ENCODE measurements around the gene KLHL21. TPM values are rescaled to one million over a fixed set of nuclear protein-coding genes. Genes with fewer than 3 reads are reported as not detected.

KLHL21 gene
- total and polyA plus RNA-seq, 2 of the 4 experiments (the other 2 are of a cell fraction): 12.0 to 36.7 TPM

DNA sequence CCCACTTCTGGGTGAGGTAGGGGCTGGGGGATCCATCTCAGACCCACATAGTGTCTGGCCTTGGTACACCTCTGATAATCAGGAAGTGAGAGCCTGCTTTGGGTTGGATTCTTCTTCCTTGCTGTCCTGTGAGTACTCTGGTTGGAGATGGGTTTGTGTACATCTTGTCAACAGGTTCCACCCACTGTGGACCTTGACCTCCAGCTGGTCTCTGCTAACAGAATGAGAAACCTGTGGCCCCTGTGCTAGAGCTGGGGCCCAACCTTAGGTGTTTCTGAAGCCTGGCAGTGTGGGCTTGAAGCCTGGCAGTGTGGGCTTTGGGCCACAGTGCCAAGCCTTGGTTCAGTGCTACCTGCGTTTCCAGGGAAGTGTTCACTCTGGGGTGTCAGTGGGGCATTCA is 20.3 kb downstream of the KLHL21 start:
- Histone ChIP-seq H2AFZ (replicated peaks; ENCODE audit: low read length, poor library complexity) (no peak overlapping the region), H2AK9ac (replicated peaks; ENCODE audit: low read depth, low read length, poor library complexity) (no peak overlapping the region), H3K23ac (ENCODE audit: low read depth, low read length) (no peak overlapping the region), H2BK15ac (ENCODE audit: low read depth, low read length) (no peak overlapping the region), H3K27me3 (ENCODE audit: control insufficient read depth, insufficient read depth, low read length) (no peaks in the 10 kb centered on the region), H3K4ac (ENCODE audit: low read depth, low read length) (no peak overlapping the region), H3K27ac (ENCODE audit: insufficient read depth, low read length) (no peak overlapping the region), H3K56ac (ENCODE audit: extremely low read depth, insufficient read depth, low read length) (no peak overlapping the region), H2AK5ac (ENCODE audit: low read depth, low read length) (no peak overlapping the region), H3K36me3 (ENCODE audit: control insufficient read depth, insufficient read depth, low read length) (peaks cover 5% of the 10 kb centered on the region; the same call in 1 of the 2 replicates), H3K4me3 (ENCODE audit: insufficient read depth, low read depth, low read length) (no peak overlapping the region), H2BK20ac (ENCODE audit: low read depth, low read length) (no peak overlapping the region), H2BK120ac (ENCODE audit: low read depth, low read length) (no peak overlapping the region), H3K18ac (ENCODE audit: low read depth, low read length) (no peak overlapping the region), H3K79me1 (ENCODE audit: low read depth in 1 of 2, low read length in 2 of 2) (peaks cover 15 to 43% of the 10 kb centered on the region in 2 experiments), H4K20me1 (ENCODE audit: insufficient read depth, low read length) (peaks cover 18% of the 10 kb centered on the region), H4K91ac (ENCODE audit: insufficient read depth, low read depth, low read length) (no peak overlapping the region), H2BK5ac (ENCODE audit: low read depth, low read length, poor library complexity, severe bottlenecking) (no peak overlapping the region), H3K9me3 (ENCODE audit: control insufficient read depth, insufficient read depth, low read length) (no peaks in the 10 kb centered on the region), H3K14ac (replicated peaks; ENCODE audit: low read depth, low read length) (no peak overlapping the region), H4K5ac (ENCODE audit: low read depth, low read length) (no peak overlapping the region), H3K4me1 (ENCODE audit: control insufficient read depth, insufficient read depth, low read length) (peaks cover 11% of the 10 kb centered on the region), H3K9ac (ENCODE audit: low read depth, low read length) (no peak overlapping the region), H3K4me2 (ENCODE audit: low read depth, low read length) (no peak overlapping the region), H4K8ac (ENCODE audit: low read depth in 2 of 2, low read length in 2 of 2) (no peak overlapping the region), H3K9me1 (ENCODE audit: insufficient read depth, low read length) (peaks cover 17% of the 10 kb centered on the region)
- BruUV-seq (replicated peaks): TSS peak; percentile 15
- POLR2A ChIA-PET (ENCODE audit: unreplicated experiment): no interaction called here
- in situ Hi-C loops (cut with MboI; ENCODE audit: low sequenced_read_pairs): no loop called here
- CTCF ChIA-PET: no interaction called here
- intact Hi-C loops (cut with micrococcal nuclease): no loop called here
- no peak for DNase-seq
- ATAC-seq (ENCODE audit: low read depth): no peak
- dilution Hi-C loops (cut with HindIII; ENCODE audit: low sequenced_read_pairs, unreplicated experiment): no loop called here
- no peak for TF ChIP-seq RFX5 (IDR thresholded peaks at IDR 0.05; ENCODE audit: low read depth, low read length)
- no peak for TF ChIP-seq SMC3 (IDR thresholded peaks at IDR 0.05; ENCODE audit: low read depth, low read length)
- no peak for TF ChIP-seq BHLHE40 (IDR thresholded peaks at IDR 0.05; ENCODE audit: low read depth, low read length)
- TF ChIP-seq MXI1 (IDR thresholded peaks at IDR 0.05; ENCODE audit: borderline replicate concordance, low read depth, low read length): no peak
- no peak for TF ChIP-seq CHD1 (IDR thresholded peaks at IDR 0.05; ENCODE audit: low read depth, low read length)
- WGBS, 2 experiments (ENCODE audit: extremely low coverage in 2 of 2, insufficient read length in 1 of 2): no CpG with 5 or more reads among the region's 1 CpG
